Endothelial cell (in vitro differentiated cells): ENCODE measurements around the gene LCP2. TPM values are rescaled to one million over a fixed set of nuclear protein-coding genes. Genes with fewer than 3 reads are reported as not detected.

Experiments
- DNase-seq: peaks from one replicate; pipeline ENCODE4 v3.0.0; 2021; ENCODE audit warnings: low spot score
- H3K27ac Mint-ChIP-seq: one replicate; pipeline ENCODE4 v1.8.0; 2021; ENCODE audit warnings: mixed read lengths, inconsistent platforms; ENCODE audit not compliant: unreplicated experiment
- H3K27me3 Mint-ChIP-seq: one replicate; pipeline ENCODE4 v1.8.0; 2021; ENCODE audit warnings: mild to moderate bottlenecking, moderate library complexity, mixed read lengths, inconsistent platforms; ENCODE audit not compliant: unreplicated experiment
- H3K36me3 Mint-ChIP-seq: one replicate; pipeline ENCODE4 v1.8.0; 2021; ENCODE audit warnings: mild to moderate bottlenecking, low read depth, mixed read lengths, inconsistent platforms; ENCODE audit not compliant: unreplicated experiment
- H3K4me1 Mint-ChIP-seq: one replicate; pipeline ENCODE4 v1.8.0; 2021; ENCODE audit warnings: mild to moderate bottlenecking, mixed read lengths, inconsistent platforms; ENCODE audit not compliant: unreplicated experiment
- H3K4me3 Mint-ChIP-seq: one replicate; pipeline ENCODE4 v1.8.0; 2021; ENCODE audit warnings: mild to moderate bottlenecking, mixed read lengths, inconsistent platforms; ENCODE audit not compliant: unreplicated experiment
- H3K9me3 Mint-ChIP-seq: one replicate; pipeline ENCODE4 v1.8.0; 2021; ENCODE audit warnings: mixed read lengths, inconsistent platforms; ENCODE audit not compliant: unreplicated experiment
- CTCF ChIP-seq: fragments of 200-600 bp; sonication (generic); IDR thresholded peaks from one replicate; pipeline ENCODE4 v1.5.0; 2021; ENCODE audit warnings: antibody characterized with exemption; ENCODE audit not compliant: unreplicated experiment
- total RNA-seq: library from RNA; stranded (reverse); fragmentation: NEBNext Ultra II Directional; extraction: Animal tissue kit (Norgen Biotek cat#: 25700); gene quantifications from one replicate; pipeline ENCODE4 v1.2.1, GENCODE V29; 2021; ENCODE audit not compliant: unreplicated experiment

LCP2 gene
- total RNA-seq, 1 donor from 2014 or later, result 13.8 TPM

GRCh38 chr5:170300361-170301013, 2.9 kb upstream of the LCP2 start:
- TF ChIP-seq CTCF, result no peak
- H3K4me3 Mint-ChIP-seq, result no peak overlapping the region
- no peak overlapping the region for H3K27ac Mint-ChIP-seq
- DNase-seq, result no peak
- H3K36me3 Mint-ChIP-seq, result peaks cover 5% of the 10 kb centered on the region
- peaks cover 8% of the 10 kb centered on the region for H3K27me3 Mint-ChIP-seq
- peaks cover 36% of the 10 kb centered on the region for H3K4me1 Mint-ChIP-seq
- H3K9me3 Mint-ChIP-seq, result no peaks in the 10 kb centered on the region

GRCh38 chr5:170296935-170297588, 515 bp downstream of the LCP2 start:
- no peak for TF ChIP-seq CTCF
- H3K36me3 Mint-ChIP-seq, result peaks cover 13% of the 10 kb centered on the region
- H3K27ac Mint-ChIP-seq, result peak overlapping the region; percentile 91
- no peak for DNase-seq
- peak overlapping the region; percentile 82 for H3K4me3 Mint-ChIP-seq
- peaks cover 7% of the 10 kb centered on the region for H3K27me3 Mint-ChIP-seq
- peaks cover 27% of the 10 kb centered on the region for H3K4me1 Mint-ChIP-seq
- no peaks in the 10 kb centered on the region for H3K9me3 Mint-ChIP-seq

GRCh38 chr5:170296036-170296934, 1.3 kb downstream of the LCP2 start:
- no peak for TF ChIP-seq CTCF
- no peak overlapping the region for H3K27ac Mint-ChIP-seq

GRCh38 chr5:170294556-170294955, 3.0 kb downstream of the LCP2 start:
- H3K36me3 Mint-ChIP-seq, result peaks cover 34% of the 10 kb centered on the region
- H3K9me3 Mint-ChIP-seq, result peaks cover 5% of the 10 kb centered on the region
- DNase-seq, result no peak
- no peak overlapping the region for H3K4me3 Mint-ChIP-seq
- TF ChIP-seq CTCF, result no peak
- H3K4me1 Mint-ChIP-seq, result peaks cover 27% of the 10 kb centered on the region
- H3K27me3 Mint-ChIP-seq, result peaks cover 11% of the 10 kb centered on the region
- H3K27ac Mint-ChIP-seq, result no peak overlapping the region

More at GRCh38 chr5:170296036-170296934, 1.3 kb downstream of the LCP2 start:
- DNase-seq, result no peak
- H3K9me3 Mint-ChIP-seq, result no peaks in the 10 kb centered on the region
- peaks cover 27% of the 10 kb centered on the region for H3K4me1 Mint-ChIP-seq
- peaks cover 7% of the 10 kb centered on the region for H3K27me3 Mint-ChIP-seq
- peaks cover 20% of the 10 kb centered on the region for H3K36me3 Mint-ChIP-seq
- peak overlapping the region; percentile 16 for H3K4me3 Mint-ChIP-seq
